GM15510 (cell line): Measurements from ENCODE around the gene SALL4.

Experiments used
- POLR2A ChIP-seq: IDR thresholded peaks from 3 replicates; pipeline ENCODE4 v1.6.1; 2011; ENCODE audit warnings: borderline replicate concordance; ENCODE audit not compliant: insufficient read length; ENCODE audit errors: extremely low read depth

Gene SALL4

DNA sequence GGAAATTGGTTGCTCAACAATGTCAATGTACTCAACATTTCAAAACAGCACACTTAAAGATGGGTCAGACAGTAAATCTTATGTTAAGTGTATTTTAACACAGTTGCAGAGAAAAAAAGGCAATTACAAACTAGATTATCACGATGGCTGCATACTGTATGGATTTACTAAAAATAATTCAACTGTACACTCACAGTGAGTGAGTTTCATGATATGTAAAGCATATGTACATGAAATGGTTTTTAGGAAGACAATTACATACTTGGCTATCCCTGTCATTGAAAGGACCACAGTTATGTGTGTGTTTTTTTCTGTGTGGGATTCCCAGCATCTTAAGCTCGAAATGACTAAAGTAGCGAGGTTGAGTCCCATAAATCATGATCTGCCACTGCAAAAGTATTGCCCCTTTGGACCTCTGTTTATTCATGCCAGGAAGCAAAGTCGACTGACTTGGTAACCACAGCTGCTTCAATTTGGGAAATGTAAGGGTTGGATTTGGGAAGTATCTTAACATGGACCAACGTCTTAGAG, 5.5 kb upstream of the SALL4 start:
- TF ChIP-seq POLR2A = no peak

DNA sequence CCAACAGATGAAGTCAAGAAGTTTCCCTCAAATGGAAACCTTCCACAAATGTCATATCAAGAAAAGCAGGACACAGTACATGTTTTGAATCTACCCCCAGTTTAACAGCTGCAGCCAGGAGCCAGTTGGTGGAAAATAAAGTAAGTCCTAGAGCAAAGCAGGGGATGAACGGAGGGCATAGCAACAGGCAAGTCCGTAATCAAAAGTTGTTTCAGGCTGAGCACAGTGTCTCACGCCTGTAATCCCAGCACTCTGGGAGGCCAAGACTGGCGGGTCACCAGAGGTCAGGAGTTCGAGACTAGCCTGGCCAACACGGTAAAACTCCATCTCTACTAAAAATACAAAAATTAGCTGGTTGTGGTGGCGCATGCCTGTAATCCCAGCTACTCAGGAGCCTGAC, 2.4 kb upstream of the SALL4 start:
- TF ChIP-seq POLR2A = no peak

GRCh38 chr20:51803148-51803854, 980 bp upstream of the SALL4 start:
- no peak for TF ChIP-seq POLR2A

DNA sequence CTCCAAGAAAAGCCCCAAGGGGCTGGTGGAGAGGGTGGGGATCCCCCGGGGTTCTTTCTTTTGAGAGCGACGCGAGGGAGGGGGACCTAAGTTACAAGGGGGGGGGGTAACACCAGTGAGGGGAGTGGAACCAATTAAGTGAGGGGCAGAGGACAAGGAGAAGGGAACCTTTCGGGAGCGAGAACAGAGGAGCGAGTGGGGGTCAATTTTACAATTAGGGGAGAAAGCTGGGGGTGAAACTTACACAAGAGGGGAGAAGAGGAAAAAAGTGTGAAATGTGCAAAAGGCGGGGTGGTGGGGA, 548 bp downstream of the SALL4 start:
- no peak for TF ChIP-seq POLR2A

DNA sequence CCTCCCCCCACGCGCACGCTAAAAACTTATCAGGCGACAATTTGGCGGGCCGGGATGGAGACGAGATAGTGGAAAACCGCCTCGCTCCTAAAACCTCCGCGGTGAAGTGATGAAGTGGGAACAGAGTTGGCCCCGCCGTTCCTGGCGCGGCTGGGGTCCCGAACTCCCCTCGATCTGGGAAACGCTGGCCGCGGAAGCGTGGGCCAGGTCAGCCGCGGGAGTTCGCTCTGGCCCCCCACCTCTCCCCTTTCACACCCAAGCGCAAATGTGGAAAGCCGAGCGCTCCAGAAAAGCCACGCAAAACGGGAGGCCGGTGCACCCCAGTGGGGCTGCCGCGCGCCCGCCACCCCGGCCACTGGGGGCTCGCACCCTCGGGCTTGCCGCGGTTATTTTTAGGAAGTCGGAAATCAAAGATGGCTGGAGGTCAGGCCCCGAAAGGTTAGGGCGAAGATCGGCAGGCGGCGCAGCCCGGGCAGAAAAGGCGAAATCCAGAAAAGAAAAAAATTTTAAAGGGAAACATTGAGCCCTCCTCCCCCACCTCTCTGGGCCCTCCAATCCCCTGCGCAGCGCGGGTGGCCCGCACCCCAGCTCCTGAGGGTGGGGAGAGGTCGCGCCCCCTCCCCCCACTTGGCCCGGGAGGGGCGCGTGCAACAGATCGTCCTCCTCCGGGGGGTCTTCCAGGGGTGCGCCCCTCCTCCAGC, 1.0 kb downstream of the SALL4 start:
- TF ChIP-seq POLR2A = no peak

DNA sequence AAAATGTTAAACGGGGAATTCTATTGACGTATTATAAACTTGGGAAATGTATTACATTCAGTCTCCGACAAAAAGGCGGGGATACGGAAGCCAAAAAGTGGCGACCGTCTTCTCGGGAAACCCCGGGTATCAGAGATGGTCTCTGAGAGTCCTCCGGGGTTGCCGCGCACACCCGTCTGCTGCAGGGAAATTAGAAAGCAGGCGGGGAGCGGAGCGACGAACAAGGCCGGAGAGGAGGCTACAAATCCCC, 1.5 kb downstream of the SALL4 start:
- TF ChIP-seq POLR2A = no peak

DNA sequence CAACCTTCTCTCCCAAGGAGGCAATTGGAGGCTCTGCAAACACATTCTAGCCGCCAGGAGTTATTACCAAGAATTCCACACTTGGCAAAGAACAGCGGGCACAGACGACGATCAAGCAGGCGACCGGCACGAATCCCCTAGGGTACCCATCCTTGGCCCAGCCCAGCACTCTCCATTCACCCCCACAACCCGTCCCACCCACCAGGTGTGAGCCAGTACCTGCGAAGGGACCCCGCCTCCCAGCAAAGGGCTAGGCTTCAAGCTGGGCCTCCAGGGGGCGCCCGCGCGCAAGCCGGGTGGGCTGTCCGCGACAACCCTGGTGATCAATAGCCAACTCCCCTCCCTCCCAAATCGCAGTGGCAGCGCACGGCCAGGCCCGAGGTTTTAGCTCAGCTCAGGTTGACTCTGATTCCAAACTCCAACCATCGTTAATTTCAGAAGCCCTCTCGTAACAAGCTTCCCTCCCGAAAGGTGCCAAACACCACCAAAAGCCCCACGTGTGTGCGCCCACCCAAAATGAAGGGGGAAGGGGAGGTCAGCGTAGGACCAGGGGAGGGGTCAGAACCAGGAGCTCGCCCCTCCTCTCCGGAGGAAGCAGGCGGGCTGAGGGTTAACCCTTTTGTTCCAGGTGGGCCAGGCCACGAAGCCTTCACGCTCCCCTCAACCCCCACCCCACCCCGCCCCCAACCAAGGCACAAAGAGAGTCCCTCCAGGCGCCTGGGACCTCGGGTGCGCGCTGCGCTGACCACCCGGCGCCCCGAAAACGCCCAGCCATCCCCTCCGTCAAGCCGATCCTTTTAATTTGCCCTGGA, 2.1 kb downstream of the SALL4 start:
- no peak for TF ChIP-seq POLR2A

DNA sequence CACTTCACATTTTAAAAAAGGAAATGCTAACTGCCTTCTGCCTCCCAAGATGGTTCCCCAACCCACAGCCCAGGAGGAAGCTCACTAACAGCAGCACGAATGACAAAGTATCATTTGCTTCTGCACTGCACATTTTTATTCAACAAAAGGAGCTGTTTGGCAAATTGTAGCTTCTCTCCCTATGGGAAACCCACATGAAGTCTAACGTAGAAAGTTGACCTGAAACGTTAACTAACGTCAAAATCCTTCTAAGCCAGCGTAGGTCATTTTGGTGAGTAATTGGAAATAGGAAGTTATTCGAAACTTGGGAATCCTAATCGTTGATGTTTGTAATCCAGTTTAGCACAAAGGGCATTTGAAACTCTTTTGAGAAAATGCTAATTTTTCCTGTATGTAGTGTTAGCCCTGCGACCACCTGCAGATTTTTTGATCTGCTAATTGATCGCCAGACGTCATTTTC, 2.9 kb downstream of the SALL4 start:
- TF ChIP-seq POLR2A = no peak

DNA sequence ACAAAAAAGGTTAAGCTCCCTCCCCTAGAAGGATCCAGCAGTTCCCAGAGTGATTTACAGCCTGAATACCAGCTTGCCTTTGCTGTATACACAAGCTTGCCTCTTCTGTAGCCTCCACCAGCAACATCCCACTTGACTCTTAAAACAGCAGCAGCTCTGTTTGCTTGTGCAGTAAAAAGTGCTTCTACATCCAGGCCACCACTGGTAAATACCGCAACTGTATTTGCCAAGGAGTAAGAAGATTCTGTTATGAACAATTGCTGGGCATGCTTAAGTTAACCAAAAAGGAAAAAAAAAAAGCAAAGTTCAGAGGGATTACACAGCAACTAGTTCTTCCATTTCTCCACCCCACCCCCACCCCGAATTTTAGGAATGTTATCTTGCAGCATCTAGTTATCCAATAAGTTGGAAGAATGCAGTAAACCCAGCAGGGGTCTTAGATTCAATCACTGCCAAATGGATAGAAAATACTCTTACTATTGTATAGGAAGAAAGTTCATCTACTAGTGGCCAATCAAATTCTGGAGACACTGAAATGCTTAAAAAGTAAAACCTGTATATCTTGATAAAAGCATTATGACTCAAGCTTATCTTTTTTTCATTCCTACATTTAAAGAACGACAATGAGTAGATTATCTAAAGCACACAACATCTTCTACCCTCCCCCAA, 4.8 kb downstream of the SALL4 start:
- no peak for TF ChIP-seq POLR2A

GRCh38 chr20:51796340-51796739, 6.0 kb downstream of the SALL4 start:
- TF ChIP-seq POLR2A = no peak

DNA sequence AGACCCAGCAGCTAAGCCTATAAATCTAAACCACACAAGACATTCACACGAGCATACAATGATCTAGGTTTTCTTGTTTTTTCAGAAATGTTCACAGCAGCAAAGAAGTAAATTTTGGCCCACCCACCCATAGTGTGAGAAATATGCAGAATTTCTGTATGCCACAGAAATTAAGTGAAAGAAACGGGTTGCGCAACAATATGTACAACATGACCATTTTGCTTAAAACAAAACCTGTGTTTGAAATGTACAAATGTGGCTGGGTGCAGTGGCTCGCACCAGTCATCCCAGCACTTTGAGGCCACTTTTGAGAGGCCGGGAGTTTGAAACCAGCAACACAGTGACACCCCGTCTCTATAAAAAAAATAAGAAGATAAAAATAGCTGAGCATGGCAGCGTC, 9.4 kb downstream of the SALL4 start:
- TF ChIP-seq POLR2A = no peak

GRCh38 chr20:51791626-51792025, 10.7 kb downstream of the SALL4 start:
- no peak for TF ChIP-seq POLR2A

- TF ChIP-seq POLR2A = no peak
Measured at GRCh38 chr20:51790256-51790655, 12.1 kb downstream of the SALL4 start.

GRCh38 chr20:51789434-51789833, 12.9 kb downstream of the SALL4 start:
- TF ChIP-seq POLR2A = no peak

DNA sequence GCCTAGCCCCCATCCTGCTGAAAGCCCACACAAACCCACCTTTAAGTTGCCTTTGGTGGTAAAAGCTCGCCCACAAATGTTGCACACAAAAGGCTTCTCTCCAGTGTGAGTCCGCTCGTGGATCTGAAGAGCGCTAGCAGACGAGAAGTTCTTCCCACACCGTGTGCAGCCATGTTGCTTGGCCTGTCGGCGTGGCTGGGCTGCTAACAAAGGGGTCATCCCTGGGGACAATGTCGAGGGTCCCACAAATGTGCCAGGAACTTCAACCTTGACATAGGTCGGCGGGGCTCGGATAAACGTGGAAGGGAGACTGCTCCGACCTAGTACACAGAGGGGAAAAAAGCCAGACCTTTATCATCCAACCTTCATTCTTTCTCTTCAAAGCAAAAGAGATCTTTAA, 13.5 kb downstream of the SALL4 start:
- no peak for TF ChIP-seq POLR2A
